ENCODE data around the gene AFMID.

The AFMID gene

DNA sequence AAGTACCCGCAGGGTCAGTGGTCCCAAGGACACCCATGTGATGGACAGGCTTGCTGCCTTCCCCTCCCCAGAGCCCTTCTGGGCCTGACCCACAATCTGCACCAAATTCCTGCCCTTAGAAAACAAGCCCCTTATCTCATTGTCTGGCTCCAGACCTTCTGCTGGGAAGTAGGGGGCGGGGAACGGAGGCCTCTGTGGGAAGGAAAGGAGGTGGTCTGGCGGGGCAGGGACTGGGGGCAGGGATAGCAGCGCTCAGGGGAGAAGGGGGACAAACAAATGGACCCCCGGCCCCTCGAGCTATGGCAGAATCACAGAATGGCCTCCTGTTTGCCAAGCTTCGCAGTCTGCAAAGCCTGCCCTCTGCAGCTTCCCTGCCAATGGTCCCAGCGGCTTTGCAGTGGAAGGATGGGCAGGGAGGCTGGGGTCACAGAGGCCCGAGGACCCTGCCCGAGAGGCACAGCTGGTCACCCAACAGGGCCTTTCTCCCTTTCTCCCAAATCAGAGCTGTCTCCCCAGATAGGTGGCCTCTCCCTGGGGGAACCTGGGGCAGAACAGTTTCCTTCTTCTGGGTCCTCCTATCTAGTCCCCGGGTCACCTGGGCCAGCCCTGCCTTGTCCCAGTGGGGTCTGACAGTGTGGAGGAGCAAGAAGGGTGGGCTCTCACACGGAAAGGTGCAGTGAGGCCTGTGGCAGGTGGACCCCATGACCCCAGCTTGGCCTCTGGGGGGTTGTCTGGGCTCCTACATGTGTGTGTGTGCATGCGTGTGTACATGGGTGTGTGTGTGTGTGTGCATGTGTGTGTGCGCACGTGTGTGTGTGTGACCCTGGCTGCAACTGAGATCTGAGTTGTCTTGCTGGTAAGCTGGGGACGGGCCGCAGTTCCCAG, 69.8 kb downstream of the AFMID start:
- no peak for DNase-seq
